CD4-positive, alpha-beta T cell (primary cell): ENCODE measurements around the gene PEX10. TPM values are rescaled to one million over a fixed set of nuclear protein-coding genes. Genes with fewer than 3 reads are reported as not detected.

Experiments used
- ATAC-seq: fragments of 200-7000 bp; cut with Tn5 transposase; one replicate; pipeline ENCODE4 v1.10.0; 2022; ENCODE audit warnings: mild to moderate bottlenecking; ENCODE audit not compliant: poor library complexity
- CTCF ChIA-PET: fragments of 350-600 bp; sonication (Branson Sonifier 250); formaldehyde crosslinking; loops from one replicate; lab custom pipeline; 2021; ENCODE audit warnings: antibody characterized with exemption, inconsistent platforms; lab: Charles Lee
- POLR2A ChIA-PET: fragments of 350-600 bp; sonication (Branson Sonifier 250); formaldehyde crosslinking; loops from one replicate; lab custom pipeline; 2021; ENCODE audit warnings: antibody characterized with exemption, inconsistent platforms; lab: Charles Lee
- DNase-seq, 14 experiments: peaks; one replicate each; pipeline ENCODE4 v3.0.0-alpha.2; 2013 to 2020; ENCODE audit warnings: mixed read lengths in 2 of 14
- H3K27ac ChIP-seq, 2 donors: one replicate each; pipeline versions ENCODE4 v1.5.1 to v1.7.0; 2013; ENCODE audit warnings: low read length in 2 of 2, low read depth in 1 of 2, mild to moderate bottlenecking in 1 of 2
- H3K27me3 ChIP-seq, 2 experiments: 1 replicate in 1 of 2; 2 replicates in 1 of 2; pipeline versions ENCODE4 v1.6.1 to v1.7.0; 2013; ENCODE audit warnings: low read length in 2 of 2, control low read depth in 1 of 2, mild to moderate bottlenecking in 1 of 2, moderate library complexity in 1 of 2; ENCODE audit not compliant: insufficient read depth in 2 of 2, control insufficient read depth in 1 of 2
- H3K36me3 ChIP-seq: one replicate; pipeline ENCODE4 v1.6.1; 2013; ENCODE audit warnings: low read length, control low read depth; ENCODE audit not compliant: insufficient read depth
- H3K4me1 ChIP-seq: one replicate; pipeline ENCODE4 v1.6.1; 2013; ENCODE audit warnings: low read length, control low read depth; ENCODE audit not compliant: insufficient read depth
- H3K4me3 ChIP-seq: one replicate; pipeline ENCODE4 v1.5.1; 2013; ENCODE audit warnings: mild to moderate bottlenecking, low read length, moderate library complexity
- H3K9me3 ChIP-seq, 2 experiments: 1 replicate in 1 of 2; 2 replicates in 1 of 2; pipeline versions ENCODE4 v1.6.1 to v1.7.0; 2013; ENCODE audit warnings: low read length in 2 of 2, mild to moderate bottlenecking in 2 of 2, control low read depth in 1 of 2, moderate library complexity in 1 of 2; ENCODE audit not compliant: control insufficient read depth in 1 of 2, insufficient read depth in 1 of 2
- H3K27ac Mint-ChIP-seq: one replicate; pipeline ENCODE4 v1.8.0; 2020; ENCODE audit warnings: mixed read lengths
- H3K27me3 Mint-ChIP-seq: one replicate; pipeline ENCODE4 v1.8.0; 2021; ENCODE audit warnings: mixed read lengths
- H3K36me3 Mint-ChIP-seq: one replicate; pipeline ENCODE4 v1.8.0; 2021; ENCODE audit warnings: low read depth, mixed read lengths
- H3K4me1 Mint-ChIP-seq: one replicate; pipeline ENCODE4 v1.8.0; 2021; ENCODE audit warnings: low read depth, mixed read lengths
- H3K4me3 Mint-ChIP-seq: one replicate; pipeline ENCODE4 v1.8.0; 2020; ENCODE audit warnings: mild to moderate bottlenecking, mixed read lengths
- H3K9me3 Mint-ChIP-seq: one replicate; pipeline ENCODE4 v1.8.0; 2020; ENCODE audit warnings: mixed read lengths
- intact Hi-C, 2 experiments: fragments of 100-400 bp; cut with DNase I in 1 of 2; cut with micrococcal nuclease in 1 of 2; formaldehyde crosslinking; loops; one replicate each; pipeline versions ENCODE4 v1.15.1 to v1.9.0; 2023 to 2025; cut with DNase I, micrococcal nuclease
- total RNA-seq, 174 experiments: library from RNA in 2 of 174; stranded (reverse) in 2 of 174; gene quantifications; one replicate each; pipeline ENCODE4 v1.2.3 and lab custom pipeline; 2021 to 2026
- TF ChIP-seq, protein P1 (sequence below): fragments of 200-600 bp; IDR thresholded peaks from one replicate; pipeline ENCODE4 v1.8.0; 2022; ENCODE audit warnings: antibody characterized with exemption, mild to moderate bottlenecking

Gene PEX10
- total RNA-seq, 2 experiments from 2014 or later: 12.0 to 12.5 TPM

GRCh38 chr1:2448098-2448445 lies 35.7 kb upstream of the PEX10 start:
- Histone ChIP-seq H3K27me3 (peaks cover 12% of the 10 kb centered on the region in 2 experiments), H3K4me1 (peaks cover 9% of the 10 kb centered on the region), H3K9me3 (no peaks in the 10 kb centered on the region), H3K27ac (no peak overlapping the region), H3K4me3 (no peak overlapping the region), H3K36me3 (no peaks in the 10 kb centered on the region)
- Mint-ChIP-seq H3K4me1 (no peaks in the 10 kb centered on the region), H3K9me3 (no peaks in the 10 kb centered on the region), H3K27me3 (no peaks in the 10 kb centered on the region), H3K4me3 (no peak overlapping the region), H3K36me3 (no peaks in the 10 kb centered on the region), H3K27ac (no peak overlapping the region)
- ChIA-PET CTCF (no interaction called here), POLR2A (no interaction called here)
- DNase-seq (no peak), ATAC-seq (no peak)
- TF ChIP-seq, protein P1, sequence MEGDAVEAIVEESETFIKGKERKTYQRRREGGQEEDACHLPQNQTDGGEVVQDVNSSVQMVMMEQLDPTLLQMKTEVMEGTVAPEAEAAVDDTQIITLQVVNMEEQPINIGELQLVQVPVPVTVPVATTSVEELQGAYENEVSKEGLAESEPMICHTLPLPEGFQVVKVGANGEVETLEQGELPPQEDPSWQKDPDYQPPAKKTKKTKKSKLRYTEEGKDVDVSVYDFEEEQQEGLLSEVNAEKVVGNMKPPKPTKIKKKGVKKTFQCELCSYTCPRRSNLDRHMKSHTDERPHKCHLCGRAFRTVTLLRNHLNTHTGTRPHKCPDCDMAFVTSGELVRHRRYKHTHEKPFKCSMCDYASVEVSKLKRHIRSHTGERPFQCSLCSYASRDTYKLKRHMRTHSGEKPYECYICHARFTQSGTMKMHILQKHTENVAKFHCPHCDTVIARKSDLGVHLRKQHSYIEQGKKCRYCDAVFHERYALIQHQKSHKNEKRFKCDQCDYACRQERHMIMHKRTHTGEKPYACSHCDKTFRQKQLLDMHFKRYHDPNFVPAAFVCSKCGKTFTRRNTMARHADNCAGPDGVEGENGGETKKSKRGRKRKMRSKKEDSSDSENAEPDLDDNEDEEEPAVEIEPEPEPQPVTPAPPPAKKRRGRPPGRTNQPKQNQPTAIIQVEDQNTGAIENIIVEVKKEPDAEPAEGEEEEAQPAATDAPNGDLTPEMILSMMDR: no peak
- intact Hi-C loops: no loop called here

DNA sequence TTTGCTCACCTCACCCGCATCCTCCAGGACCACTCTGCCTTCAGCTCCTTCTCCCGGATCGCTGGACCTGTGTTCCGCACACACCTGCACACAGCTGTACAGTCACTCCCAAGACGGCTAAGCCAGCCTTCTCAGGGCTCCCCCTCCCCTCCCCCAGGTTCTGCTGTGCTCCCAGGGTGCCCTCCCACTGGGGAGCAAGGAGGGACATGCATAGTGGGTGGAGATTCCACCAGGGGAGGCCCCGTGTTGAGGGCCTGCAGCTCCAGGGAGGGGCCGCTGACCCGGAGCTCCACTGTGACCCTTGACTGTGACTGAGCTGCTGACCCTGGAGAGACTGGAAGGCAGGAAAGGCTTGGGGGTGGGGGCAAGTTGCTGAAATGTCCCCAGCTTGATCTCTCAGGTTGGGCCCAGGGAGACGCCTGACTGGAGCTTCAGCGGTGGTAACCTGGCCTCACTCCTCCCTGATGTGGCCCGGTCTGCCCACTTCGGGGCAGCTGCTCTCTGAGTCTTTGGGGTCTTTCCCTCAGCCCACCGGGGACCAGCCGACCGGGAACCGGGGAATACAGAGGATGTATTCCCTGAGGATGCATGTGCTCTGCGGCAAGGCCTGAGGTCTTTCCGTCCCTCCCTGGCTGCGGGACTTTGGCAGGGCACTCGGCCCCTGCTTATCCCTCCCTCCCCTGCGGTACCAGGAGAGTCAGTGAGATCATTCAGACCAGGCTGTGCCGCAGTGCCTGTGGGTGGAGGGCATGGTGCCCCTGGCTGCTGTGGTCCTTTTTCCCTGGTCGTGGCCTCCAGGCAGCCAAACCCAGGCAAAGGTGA lies 35.1 kb upstream of the PEX10 start:
- Histone ChIP-seq H3K27ac (no peak overlapping the region), H3K9me3 (no peaks in the 10 kb centered on the region), H3K4me3 (no peak overlapping the region), H3K27me3 (peaks cover 18% of the 10 kb centered on the region in 2 experiments), H3K4me1 (peaks cover 11% of the 10 kb centered on the region), H3K36me3 (no peaks in the 10 kb centered on the region)
- TF ChIP-seq, protein P1: no peak
- H3K36me3 Mint-ChIP-seq: no peaks in the 10 kb centered on the region
- ChIA-PET CTCF (no interaction called here), POLR2A (no interaction called here)
- no peaks in the 10 kb centered on the region for H3K4me1 Mint-ChIP-seq
- intact Hi-C loops: no loop called here
- no peak overlapping the region for H3K27ac Mint-ChIP-seq
- H3K9me3 Mint-ChIP-seq: no peaks in the 10 kb centered on the region
- no peak for ATAC-seq
- peaks cover 5% of the 10 kb centered on the region for H3K27me3 Mint-ChIP-seq
- H3K4me3 Mint-ChIP-seq: no peak overlapping the region
- no peak for DNase-seq

GRCh38 chr1:2446861-2447260 lies 34.5 kb upstream of the PEX10 start:
- POLR2A ChIA-PET: no interaction called here
- Mint-ChIP-seq H3K9me3 (no peaks in the 10 kb centered on the region), H3K4me3 (no peak overlapping the region), H3K27ac (no peak overlapping the region), H3K27me3 (peaks cover 8% of the 10 kb centered on the region), H3K4me1 (no peaks in the 10 kb centered on the region), H3K36me3 (no peaks in the 10 kb centered on the region)
- DNase-seq (no peak), ATAC-seq (no peak)
- H3K9me3 ChIP-seq: no peaks in the 10 kb centered on the region
- H3K27ac ChIP-seq: no peak overlapping the region
- H3K4me1 ChIP-seq: peaks cover 11% of the 10 kb centered on the region
- H3K36me3 ChIP-seq: no peaks in the 10 kb centered on the region
- H3K4me3 ChIP-seq: no peak overlapping the region
- H3K27me3 ChIP-seq: peaks cover 18 to 24% of the 10 kb centered on the region in 2 experiments
- TF ChIP-seq, protein P1: no peak
- intact Hi-C loops: no loop called here
- CTCF ChIA-PET: no interaction called here
